SIG-M5 (cell line): ENCODE measurements around the gene ANO1.

ENCODE experiments used
- DNase-seq: peaks from one replicate; lab custom pipeline; 2025; lab: John Stamatoyannopoulos, UW

ANO1 gene

DNA sequence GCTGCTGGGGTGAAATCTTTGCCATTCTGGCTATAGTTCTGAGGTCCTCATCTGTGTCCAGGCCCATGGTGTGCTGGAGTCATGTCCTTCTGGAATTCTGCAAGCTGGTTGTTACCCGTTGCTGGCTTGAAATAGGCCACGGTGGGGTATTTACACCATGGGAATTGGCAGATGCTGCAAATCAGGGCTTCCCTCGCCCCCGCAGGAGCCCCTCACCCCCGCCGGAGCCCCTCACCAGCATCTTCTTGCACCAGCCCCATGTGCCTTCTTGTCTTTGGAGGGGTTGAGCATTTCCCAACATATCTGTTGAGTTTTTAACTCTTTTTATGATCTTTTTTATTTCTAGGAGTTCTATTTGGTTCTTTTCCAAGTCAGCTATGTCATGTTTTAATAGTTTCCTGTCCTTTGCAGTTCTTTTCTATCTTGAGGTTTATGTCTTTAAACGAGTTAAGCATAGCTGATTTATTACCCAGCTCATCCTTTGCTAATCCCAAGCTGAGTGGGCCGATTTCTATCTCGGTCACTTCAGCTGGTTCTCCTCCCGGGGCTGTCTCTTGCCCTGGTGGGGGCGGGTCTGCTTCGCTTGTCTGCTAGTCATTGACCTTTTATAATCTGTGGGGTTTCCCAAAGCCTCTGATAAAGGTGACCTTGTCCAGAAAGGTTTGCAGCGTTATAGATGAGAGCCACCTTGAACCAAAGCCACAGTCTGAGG lies 17.6 kb downstream of the ANO1 start:
- no peak for DNase-seq

DNA sequence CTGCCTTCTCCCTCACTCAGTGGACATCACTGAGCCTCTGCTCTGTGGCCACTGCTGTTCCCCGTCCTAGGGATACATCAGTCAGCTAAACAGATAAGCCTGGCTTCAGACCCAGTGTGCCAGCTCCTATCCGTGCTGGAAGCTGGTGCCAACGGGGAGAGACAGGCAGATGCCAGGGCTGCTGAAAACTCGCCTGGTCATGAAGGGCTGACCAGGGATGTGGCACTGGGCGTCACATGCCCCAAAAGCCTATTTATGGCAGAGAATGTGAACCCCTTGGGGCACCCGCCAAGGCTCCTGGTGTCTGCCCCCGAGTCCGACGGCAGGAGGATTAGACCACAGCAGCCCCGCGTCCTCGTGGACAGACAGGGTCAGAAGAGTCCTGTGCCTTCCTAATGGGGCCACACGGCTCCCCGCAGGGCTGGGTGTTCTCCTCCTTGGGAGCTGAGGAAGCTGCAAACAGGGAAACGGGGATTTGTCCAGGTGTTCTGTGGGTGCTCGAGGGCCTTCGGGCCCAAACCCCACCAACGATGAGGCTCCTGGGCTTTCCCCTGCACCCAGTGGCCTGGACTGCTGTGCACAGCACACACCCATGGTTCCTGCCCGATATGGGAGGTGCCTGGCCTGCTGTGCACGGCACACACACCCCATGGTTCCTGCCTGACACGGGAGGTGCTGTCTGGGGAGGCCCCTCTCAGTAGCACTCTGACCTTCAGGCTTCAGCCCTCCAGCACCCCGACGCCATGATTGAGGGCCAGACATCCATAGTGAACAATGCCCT lies 19.9 kb downstream of the ANO1 start:
- DNase-seq, result no peak

DNA sequence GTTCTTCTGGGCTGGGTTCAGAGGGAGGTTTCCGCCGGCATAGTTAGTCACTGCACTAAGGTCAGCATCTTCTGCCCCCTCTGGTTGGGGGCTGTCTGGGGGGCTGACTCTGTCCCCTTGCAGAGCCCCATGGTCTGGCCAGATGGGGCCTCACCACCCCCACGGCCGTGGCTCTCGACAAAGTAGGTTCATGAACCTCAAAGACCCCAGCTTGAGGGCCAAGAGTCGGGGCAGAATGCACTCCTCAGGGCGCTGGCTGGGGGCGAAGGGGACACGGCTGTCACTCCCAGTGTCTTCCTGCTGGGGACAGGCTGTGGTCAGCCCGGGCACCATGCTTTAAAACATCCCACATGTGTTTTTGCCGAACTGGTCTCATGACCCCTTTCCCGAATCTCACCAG lies 20.8 kb downstream of the ANO1 start:
- DNase-seq, result no peak

DNA sequence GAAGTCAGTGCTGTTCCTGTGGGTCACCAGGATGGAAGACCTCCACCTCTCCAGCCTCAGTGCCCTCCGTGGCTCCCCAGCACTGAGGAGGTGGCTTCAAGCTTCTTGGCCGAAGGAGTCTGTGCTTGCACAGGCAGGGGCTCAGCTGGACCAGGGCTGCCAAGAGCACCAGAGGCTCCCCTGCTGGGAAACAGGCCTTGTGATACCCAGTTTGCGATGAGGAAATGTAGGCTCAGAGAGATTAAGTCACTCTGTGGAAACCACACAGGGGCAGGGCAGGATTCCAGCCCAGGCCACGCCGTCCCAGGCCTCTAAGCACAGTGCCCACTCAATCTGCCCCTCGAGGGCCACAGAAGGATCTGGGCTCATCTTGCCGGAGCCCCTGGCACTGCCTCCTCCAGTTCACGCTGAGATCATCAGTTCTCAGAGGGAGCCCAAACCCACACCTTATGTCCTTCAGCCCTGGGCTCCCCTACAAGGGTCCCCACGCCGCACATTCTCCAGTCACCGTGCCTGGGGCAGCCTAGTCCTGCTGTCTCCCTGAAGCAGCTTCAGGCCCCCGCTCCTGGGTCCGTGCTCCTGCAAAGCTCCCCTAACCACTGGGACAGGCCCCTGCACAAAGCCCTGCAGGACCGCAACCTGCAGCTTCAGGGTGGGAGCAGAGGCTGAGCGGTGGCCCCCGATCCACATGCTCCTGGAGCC lies 21.6 kb downstream of the ANO1 start:
- DNase-seq, result no peak

DNA sequence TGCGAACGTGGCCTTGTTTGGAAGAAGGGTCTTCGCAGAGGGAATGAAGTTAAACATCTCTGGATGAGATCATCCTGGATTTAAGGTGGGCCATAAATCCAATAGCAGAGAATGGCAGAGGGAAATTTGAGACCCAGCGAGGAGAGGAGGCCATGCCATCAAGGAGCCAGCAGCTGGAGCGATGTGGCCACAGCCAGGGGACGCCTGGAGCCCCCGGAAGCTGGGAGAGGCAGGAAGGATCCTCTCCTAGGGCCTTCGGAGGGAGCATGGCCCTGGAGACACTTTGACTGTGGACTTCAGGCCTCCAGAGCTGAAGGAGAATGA lies 22.1 kb downstream of the ANO1 start:
- DNase-seq, result no peak

DNA sequence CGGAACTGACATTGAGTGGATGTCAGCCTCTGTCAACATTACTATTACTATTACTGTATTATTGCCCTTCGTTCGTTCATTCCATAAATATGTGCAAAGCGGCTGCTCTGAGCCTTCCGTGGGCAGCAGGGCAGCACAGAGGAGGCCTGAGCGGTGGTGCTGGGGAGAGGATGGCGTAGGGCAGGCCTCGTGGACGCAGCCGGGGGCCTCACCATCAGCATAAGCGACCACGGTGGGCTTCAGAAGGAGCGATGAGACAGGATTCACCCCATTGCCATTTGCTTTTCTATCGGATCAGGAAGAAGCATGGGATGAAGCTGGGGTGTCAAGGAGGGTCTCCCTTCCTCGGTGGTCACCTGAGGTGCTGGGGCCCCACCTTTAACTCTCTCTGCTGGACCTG lies 22.7 kb downstream of the ANO1 start:
- DNase-seq, result no peak

DNA sequence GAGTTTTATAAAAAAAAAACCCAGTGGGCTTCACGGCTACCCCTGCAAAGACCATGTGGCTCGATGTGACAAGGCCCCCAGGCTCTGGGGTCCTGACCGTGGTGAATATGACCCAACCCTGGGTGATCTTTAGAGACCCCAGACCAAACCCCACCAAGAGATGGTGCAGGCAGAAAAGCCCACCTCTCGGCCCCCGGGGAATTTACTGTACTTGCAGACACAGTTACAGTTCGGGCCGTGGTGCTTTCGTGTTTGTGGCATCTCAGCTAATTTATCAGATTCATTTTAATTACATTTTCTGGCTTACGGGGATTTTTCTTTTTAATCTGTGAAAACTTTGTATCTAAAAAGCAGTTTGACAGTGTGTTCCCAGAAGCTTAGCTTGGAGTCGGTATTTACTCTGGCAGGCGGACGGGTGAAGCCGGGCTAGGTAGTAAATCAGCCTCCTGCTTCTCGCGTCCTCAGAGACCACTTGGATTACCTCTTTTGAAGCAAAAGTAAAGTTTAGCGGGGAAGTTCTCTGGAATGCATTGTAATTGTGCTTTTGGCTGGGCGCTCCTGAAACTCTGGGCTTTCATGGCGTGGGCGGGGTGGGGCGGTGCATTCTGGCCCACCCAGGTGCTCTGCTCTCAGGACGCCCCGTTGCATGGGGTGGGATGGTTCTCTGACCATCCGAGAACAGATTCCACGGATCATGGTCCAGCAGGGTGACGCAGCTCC lies 25.3 kb downstream of the ANO1 start:
- DNase-seq, result no peak

DNA sequence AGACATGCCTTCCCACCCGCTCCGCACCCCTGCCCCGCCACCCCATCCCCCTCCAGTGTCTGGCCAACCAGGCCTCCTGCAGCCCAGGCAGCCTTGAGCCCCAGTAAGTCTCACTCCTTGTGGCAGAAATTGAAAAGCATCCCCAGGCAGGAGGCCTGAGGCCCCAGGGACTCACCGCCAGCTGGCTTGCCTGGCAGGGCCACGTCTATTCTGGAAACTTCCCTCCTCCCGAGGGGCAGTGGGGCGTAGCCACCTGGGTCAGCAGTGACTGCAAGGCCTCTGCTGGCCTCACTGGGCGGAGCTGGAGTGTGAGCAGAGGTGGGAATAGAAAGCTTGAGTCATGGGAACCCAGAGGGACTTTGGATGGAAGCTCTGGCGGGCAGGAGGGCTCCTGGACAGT lies 26.3 kb downstream of the ANO1 start:
- DNase-seq, result no peak

DNA sequence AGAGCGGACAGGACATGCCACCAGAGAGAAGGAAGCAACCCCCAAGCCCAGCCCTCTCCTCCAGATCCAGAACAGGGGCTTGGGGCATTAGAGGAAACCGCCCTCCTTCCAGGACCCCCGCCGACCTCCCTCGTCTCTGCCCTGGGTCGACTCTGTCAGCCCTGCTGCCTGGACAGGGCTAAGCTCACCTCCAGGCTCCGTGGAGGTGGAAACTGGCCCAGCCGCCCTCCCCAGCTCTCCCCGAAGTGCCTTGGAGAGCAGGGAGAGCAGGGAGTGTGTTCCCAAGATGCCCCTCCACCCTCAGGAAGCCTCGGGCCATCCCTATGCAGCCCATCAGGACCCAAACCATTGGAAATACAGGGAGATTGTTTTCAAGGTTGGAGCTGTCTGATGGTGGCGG lies 26.8 kb downstream of the ANO1 start:
- no peak for DNase-seq

DNA sequence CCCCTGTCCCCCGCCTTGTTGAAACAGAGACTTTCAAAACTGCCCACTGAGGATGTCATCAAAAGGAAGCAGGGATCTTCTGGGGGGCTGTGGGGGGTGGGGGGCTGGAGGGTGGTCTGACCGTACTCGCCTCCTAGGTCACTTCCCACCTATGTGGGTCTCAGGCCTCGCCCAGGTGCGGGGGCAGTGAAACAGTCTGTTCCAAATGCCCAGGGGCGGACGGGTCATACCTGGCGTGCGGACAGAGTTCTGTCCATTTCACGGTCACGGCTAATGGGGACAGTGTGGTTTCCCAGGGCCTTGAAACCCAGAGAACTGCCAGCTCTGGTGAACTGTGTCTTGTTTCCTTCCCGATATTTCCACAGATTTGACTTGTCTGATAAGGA lies 27.2 kb downstream of the ANO1 start:
- DNase-seq, result no peak

DNA sequence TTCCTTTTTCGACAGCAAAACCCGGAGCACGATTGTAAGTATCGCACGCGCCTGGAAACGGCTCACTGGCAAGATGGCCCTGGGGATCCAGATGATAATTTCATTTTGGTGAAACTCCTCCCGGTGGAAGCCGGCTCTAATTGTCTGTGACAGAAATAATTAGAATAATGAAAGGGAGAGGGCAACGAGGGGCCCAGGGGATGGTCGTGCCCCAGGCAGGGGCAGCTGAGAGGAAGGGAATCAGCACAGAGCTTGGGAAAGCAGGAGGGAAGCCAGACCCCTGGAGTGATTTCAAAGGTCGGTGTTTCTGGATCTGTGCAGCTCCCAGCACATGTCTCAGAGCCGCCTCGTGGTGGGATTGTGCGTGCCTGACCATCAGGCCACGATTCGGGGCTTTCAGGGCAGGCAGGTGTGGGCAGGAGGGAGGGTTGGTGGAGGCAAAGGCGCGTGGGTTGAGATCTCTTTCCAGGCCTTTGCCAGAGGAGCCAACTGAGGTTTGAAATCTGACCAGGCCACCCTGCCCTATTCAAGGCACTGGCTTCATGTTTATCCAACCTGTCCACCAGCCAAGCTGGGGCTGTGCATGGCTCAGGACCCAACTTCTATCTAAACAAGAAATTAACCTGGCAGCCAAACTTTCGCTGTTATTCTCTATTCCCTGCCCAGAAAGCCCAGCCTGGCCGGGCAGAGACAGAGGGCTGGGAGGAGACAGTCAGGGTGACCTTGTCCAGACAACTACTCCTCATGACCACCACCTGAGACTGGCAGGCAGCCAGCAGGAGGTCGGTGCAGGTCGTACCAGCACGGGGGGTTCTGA lies 27.8 kb downstream of the ANO1 start:
- DNase-seq, result no peak

DNA sequence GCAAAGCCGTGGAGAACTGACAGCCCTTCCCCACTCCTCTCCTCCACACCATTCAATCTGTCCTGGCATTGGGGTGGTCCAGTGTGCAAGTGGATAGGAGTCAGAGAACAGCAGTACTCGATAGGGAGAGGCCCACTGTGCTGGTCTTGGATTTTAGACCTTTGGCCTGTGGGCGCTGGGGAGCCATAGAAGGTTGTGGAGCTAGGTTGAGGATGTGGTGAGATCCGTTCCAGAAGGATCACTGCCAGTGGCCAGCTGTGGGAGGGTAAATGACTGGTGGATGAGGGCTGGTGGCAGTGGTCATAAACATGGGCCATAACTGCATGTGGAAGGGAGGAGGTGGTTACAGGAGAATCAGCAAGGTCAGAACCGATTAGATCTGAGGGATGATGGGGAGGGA lies 28.6 kb downstream of the ANO1 start:
- no peak for DNase-seq

DNA sequence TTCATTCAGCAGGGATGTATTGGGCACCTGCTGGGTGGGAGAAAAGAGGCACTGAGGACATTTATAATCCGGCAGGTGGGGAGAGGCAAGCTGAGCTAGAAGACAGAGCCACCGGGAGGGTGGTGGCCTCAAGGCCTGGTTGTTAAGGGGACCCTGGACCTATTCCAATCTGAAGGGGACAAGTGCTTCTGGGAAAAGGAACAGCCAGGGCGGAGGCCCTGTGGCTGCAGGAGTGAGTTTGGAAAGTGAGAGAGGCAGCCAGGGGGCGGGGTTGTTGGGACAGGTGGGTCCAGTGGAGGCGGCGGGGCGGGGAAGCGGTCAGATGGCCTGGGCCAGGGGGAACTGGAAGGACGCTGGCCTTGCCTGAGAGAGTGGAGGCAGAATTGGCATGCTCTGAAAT lies 29.1 kb downstream of the ANO1 start:
- DNase-seq, result no peak

DNA sequence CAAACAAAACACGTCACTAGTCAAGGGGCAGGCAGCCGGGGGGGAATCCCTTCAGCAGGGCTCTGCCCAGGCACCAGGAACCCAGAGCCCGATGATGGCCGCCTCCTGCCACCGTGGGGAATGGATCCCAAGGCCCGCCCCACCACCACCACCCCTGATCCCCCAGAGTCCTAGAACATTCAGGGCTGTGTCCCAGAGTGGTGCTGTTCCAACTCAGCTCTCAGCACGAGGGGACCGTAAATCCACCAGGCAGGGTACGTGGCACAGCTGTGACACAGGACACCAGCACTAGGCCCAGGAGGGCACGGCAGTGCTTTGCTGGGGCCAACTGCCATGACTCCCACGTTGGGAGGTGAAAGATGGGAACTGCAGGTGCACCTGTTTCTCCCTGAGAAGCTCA lies 29.6 kb downstream of the ANO1 start:
- no peak for DNase-seq

DNA sequence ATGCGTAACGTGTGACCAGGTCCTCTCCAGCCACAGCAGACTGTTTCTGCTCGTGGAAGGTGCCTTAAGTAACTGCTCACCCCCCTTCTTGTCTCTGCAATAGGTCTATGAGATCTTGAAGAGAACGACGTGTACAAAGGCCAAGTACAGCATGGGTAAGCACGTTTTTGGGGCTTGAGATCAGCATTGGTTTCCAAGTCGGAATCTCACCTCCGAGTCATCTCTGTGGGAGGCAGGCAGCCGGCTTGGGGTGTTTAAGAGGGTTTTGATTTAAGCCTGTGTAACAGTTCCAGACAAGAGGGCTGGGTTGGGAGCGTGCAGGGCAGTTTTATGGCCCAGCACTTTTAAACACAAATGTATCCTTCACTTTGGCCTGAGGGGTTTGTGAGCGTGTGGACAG lies 30.1 kb downstream of the ANO1 start:
- DNase-seq, result no peak

DNA sequence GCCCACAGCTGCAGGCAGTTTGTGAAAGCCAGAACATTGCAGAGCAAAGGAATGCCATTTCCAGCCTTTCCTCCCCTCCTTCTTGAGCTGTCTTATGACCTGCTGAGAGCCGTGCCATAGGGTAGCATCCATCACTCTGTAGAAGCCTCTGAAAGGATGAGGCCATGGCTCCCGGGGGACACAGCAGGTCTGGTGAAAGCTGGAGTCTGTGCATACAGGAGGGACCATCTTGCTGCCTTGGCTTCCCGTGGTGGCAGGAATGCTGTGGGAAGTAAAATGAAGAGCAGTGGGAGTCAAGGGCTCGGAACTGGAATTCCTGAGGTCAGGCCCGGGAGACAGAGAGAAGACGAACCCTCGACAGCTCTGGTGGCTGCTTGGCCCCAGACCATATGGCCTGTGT lies 30.9 kb downstream of the ANO1 start:
- DNase-seq, result no peak

DNA sequence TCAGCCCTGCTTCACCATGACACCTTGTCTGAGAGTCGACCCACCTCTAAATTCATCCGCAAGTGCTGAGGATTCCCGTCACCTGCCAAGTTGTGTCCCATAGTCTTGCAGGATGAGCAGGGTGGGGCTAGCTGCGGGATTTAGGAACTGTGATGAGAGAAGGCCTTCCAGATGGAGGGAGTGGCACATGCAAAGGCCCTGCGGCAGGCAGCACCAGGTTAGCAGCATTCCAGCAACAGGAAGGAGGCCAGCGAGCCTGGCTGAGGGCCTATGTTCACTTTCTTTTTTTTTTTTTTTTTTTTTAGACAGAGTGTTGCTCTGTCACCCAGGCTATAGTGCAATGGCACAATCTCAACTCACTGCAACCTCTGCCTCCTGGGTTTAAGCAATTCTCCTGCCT lies 31.8 kb downstream of the ANO1 start:
- no peak for DNase-seq

DNA sequence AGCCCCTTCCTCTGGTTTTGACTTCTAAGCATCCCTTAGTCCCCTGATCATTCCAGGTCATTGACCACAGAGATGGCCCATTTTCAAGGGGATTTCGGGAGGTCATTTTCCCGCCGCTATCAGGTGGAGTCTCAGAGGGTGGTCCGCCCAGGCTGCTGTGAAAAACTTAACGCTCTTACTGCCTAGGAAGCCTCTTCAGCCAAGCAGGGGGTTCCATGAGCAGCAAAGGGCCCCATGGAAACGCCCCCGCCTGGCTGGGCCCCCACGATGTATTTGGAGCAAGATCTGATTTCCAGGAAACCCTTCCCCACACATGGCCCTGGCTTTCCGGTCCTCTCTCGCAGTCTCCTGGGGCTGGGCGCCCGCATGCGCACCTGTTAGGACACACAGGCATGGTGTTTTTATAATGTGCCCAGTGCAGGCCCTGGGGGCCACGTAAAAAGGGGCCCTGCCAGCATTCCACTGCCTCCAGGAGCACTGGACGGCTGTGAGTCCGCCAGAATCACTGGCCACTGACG lies 32.5 kb downstream of the ANO1 start:
- DNase-seq, result no peak

DNA sequence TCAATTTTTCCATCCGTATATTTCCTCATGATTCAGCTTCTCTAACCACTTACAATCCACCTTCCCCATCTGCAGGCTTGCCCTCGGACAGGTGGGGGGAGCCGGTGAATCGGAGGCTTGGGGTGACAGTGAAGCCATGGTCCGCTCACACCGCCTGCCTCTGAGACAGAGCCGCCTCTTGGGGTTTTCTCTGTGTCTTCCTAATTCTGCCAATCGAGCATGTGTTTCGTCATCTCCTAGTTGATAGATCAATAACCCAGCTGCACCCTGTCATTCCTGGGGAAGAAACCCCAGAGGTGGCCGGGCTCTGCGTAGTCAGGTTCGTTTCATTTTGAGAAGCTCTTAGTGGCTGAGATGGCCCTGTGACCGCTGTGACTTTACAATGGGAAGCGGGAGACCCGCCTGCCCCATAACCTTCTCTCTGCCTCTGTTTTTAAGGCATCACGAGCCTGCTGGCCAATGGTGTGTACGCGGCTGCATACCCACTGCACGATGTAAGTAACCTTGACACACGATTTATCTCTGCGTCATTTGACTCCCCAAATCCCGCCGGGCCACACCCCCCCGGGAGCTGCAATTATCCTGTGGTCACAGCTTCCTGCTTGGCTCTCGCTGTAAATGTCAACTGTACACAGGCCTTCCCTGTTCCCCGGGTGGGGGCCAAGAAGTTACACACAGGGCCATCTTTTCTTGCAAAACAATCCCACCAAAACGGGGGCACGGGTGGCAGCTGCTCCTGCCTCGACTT lies 33.3 kb downstream of the ANO1 start:
- DNase-seq, result no peak

DNA sequence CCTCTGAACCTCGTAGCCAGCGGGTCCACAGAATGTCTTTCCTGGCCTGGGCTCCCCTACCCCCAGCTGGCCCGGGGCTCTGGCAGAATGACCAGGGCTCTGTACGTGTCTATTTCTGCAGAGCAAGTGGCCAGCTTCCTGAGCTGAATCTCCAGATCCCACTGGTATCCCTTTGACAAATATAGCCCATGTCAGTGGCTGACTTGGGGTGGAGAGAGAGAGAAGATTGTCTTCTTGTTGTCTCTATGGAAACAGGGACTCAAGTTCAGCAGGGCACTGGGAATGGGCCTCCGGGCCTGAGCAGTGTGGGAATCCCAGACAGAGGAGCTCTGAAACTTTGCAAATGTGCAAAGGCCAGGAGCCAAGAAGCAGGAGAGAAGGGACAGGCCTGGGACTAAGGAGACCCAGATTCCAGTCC lies 33.9 kb downstream of the ANO1 start:
- no peak for DNase-seq

DNA sequence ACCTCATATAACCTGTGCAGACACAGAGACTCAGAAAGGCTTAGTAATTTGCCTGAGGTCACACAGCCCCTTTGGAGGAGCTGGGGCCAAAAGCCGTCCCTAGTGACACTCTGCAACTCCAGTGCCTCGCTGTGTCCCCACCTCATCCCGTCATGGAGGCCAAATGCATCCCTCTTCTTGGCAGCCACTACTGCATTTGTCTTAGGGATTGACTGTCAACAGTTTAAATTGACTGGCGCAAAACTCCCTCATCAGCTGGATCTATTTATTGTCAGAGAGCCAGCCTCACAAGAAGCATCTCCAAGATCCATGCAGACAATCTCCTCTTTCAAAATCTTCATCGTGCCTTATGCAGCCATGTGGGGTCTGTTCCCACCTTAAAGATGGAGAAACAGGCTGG lies 35.7 kb downstream of the ANO1 start:
- DNase-seq, result no peak
